Medulla oblongata (tissue), 1 donor: ENCODE data around the gene FAF2.
"Not testable (repeated sequence)": the region's sequence is repeated elsewhere in the genome, so short reads cannot be mapped to it uniquely, and the experiment has no call there.

Source experiments
- DNase-seq: peaks from one replicate; pipeline ENCODE4 v3.0.0-alpha.2; 2015; ENCODE audit errors: extremely low spot score

The FAF2 gene

DNA sequence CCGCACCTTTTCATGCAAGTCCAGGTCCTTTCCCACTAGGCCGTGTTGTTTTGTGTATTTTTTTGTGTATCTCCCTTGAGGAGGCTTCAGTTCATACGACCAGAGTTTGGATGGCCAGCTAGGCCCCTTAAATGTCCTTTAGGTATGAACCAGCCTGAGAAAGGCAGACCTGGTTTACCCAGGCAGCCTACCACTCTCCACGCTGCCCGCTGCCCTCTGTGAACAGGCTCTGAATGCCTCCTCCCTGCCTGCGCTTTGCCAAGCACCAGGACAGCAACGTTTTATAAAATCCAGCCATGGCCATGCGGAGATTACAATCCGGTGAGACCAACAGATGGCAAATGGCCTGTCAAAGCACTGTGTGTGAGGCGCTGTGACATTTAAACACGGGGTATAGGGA lies 31.2 kb upstream of the FAF2 start:
- DNase-seq: no peak

DNA sequence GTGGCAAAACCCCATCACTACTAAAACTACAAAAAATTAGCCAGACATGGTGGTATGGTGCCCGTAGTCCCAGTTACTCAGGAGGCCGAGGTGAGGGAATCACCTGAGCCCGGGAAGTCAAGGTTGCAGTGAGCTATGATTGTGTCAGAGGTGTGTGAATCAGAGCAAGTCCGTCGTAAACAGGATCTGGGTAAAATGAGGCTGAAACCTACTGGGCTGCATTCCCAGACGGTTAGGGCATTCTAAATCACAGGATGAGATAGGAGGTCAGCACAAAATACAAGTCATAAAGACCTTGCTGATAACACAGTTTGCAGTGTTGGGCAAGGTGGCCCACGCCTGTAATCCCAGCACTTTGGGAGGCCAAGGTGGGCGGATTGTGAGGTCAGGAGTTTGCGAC lies 29.9 kb upstream of the FAF2 start:
- no peak for DNase-seq

DNA sequence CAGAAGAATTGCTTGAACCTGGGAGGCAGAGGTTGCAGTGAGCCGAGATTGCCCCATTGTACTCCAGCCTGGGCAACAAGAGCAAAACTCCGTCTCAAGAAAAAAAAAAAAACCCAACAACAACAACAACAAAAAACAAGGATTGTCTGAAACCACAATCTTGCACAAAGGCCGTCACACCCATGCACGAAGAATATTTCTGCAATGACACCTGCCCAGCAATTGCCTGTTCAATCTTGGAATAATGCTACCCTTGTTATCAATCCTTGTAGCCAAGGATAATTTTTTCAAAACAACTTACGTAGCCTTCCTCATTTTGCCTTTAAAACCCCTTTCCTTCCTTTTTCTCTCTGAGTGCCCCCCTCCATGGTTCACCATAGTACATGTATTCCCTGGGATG lies 28.1 kb upstream of the FAF2 start:
- DNase-seq: no peak

GRCh38 chr5:176420972-176421544 lies 27.1 kb upstream of the FAF2 start:
- DNase-seq: no peak

DNA sequence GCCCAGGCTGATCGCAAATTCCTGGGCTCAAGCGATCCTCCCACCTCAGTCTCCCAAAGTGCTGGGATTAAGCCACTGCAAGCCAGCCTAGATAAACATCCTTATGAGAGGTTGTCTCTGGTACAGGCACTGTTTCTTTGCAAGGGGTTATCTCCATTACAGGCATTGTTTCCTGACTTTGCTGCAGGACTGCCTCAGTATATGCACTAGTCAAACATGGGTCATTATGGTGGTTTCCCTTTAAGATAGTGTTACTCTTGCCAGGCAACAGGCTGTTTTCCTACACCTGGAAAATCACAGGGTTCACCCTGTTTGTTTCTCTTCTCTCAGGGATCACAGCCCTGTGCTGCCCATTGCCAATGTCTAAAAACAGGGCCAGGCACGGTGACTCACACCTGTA lies 24.0 kb upstream of the FAF2 start:
- DNase-seq: no peak

DNA sequence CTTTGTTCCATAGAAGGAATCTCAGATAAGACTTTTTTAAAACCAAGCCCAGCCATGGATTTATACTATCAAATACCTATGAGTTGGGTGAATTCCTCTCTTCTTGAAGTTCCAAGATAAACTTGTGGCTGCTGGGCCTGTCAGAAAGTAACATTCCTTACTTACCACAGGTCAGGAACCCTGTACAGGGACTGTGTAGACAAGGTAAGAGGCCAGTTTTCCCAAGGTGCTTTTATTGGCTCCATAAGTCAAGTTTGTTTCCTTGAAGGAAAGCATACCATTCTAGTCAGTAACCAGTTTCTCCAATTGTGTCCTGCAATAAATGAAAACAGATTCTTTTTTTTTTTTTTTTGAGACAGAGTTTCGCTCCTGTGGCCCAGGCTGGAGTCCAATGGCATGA lies 23.0 kb upstream of the FAF2 start:
- DNase-seq: no peak

DNA sequence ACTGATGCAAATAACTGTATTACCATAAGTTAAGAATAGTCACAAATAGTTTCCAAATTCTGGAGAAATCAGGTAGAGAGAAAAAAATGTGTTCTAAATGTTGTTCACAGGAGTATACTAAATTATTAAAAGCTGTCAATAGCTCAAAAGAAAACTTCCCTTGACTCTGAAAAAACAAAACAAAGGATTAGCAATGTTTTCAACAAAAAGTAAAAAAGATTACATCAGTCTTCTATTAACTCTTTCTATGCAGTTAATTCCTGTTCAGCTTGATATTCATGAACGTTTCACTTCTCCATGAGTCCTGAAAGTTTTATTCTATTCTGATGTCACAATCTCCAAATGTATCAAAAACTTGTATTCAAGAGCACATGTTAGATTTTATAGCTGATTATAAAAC lies 22.4 kb upstream of the FAF2 start:
- DNase-seq: no peak

DNA sequence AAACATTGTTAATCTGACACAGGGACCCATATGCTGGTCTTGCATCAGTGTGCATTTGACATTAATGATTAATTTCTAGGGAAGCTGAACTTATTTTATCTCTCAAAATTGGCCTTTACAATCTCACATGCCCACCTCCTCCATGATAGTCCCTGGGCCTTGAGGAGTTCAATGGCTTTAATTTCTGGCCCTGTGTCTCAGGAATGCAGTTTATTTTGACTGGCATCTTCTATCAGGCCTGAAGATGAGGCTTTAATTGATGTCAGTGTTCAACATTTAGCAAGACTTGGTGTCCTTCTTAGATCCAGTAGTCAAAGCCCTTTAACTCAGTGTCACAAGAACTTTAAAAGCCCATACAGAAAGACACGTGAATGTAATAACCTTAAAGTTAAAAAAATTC lies 21.3 kb upstream of the FAF2 start:
- no peak for DNase-seq

DNA sequence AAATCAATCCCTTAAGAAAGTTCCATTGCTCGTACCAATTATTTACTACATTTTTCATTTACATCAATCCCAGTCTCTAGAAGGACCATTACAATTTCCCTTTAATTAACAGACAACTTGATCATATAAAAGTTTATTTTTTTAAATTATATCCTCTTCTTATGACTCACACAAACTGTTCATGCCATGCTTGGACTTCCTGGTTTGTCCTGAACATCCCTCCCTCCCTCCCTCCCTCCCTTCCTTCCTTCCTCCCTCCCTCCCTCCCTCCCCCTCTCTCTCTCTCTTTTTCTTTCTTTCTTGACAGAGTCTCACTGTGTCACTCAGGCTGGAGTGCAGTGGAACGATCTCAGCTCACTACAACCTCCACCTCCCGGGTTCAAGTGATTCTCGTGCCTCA lies 20.2 kb upstream of the FAF2 start:
- DNase-seq: no peak

DNA sequence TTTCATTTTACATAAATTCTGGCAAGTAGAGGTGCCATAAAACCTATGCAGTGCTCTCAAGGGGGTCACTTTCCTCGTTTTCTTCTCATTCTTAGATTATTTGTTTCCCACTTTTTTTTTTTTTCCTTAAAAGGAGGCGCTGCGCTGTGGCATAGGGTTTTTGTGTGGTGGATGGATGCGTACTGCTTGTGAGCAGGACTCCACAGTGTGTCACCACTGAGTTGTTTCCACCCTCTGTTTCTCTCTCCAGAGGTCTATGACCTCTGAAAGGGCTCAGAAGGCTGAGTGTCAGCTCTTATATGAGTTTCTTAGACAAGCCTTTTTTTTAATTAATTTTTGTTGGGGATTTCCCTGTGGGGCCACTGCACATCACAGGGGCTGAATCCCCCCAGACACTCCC lies 18.2 kb upstream of the FAF2 start:
- no peak for DNase-seq

DNA sequence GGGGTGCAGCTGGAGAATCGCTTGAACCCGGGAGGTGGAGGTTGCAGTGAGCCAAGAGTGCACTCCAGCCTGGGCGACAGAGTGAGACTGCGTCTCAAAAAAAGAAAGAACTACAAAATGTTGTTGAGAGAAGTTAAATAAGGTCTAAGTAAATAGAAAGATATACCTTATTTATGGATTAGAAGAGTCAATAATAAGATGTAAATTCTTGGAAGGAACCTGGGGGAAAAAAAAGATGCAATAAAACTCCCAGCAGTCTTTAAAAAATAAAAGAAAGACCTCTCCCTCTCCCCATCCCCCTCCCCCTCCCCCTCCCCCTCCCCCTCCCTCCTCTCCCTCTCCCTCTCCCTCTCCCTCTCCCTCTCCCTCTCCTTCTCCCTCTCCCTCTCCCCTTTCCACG lies 15.5 kb upstream of the FAF2 start:
- DNase-seq: no peak

DNA sequence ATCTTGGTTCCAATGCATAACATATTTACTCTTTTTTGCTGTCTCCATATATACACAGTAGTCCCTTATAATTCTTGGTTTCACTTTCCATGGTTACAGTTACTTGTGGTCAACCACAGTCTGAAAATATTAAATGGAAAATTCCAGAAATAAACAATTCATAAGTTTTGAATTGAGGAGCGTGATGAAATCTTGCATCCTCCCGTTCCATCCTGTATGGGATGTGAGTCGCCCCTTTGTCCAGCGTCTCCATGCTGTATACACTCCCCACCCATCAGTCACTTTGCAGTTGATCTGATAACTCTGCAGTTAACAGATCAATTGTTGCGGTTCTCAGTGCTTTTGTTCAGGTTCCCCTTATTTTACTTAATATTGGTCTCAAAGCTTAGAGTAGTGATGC lies 11.5 kb upstream of the FAF2 start:
- DNase-seq: no peak

DNA sequence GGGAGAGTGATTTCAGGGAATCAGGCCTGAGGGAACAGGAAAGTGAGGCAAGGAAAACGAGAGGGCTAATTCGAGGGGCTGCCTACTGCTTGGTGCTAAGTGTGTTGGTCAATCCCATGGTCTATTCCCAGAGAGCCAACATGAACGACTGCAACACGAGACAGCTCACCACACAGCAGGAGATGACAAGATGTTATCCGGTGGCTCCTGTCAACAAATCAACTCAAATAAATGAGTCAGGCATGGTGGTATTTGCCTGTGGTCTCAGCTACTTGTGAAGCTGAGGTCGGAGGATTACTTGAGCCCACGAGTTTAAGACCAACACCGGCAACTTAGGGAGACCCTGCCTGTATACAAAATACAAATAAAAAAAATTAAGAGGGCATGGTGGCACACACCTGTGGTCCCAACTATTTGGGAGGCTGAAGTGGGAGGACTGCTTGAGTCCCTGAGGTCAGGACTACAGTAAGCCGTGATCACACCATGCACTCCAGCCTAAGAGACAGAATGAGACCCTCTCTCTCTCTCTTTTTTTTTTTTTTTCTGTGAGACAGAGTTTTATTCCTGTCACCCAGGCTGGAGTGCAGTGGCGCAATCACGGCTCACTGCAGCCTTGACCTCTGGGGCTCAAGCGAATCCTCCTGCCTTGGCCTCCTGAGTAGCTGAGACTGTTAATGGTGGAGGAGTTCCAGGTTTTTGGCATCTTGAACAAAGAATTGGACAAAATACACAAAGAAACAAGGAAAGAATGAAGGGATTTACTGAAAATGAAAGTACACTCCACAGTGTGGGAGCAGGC lies 9.0 kb upstream of the FAF2 start:
- DNase-seq: no peak

- no peak for DNase-seq
Observed at GRCh38 chr5:176440927-176441706, 7.1 kb upstream of the FAF2 start.

DNA sequence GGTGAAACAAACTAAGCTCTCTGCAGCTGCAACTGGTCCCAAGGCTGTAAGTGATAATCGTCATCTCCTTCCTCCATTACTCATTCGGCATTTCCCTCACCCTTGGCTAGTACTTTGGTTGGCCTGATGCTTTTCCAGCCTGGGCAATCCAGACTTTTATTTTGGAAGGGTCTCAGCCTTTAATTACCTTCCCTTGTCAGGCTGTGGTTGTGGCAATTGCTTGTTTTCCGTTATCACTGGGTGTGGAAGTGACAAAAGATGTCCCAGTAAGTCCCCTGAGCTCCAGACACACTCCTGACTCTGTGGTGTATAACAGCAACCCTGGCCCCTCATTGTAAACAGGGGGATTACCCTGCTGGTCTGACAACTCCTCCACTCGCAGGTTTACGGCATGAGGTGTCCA lies 6.3 kb upstream of the FAF2 start:
- no peak for DNase-seq

DNA sequence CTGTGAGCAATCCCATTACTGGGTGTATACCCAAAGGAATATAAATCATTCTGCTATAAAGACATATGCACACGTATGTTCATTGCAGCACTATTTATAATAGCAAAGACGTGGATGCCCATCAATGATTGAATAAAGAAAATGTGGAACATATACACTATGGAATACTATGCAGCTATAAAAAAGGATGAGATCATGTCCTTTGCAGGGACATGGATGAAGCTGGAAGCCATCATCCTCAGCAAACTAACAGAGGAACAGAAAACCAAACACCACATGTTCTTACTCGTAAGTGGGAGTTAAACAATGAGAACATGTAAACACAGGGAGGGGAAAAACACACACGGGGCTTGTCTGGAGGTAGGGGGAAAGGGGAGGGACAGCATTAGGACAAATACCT lies 5.3 kb upstream of the FAF2 start:
- not testable (repeated sequence) for DNase-seq

DNA sequence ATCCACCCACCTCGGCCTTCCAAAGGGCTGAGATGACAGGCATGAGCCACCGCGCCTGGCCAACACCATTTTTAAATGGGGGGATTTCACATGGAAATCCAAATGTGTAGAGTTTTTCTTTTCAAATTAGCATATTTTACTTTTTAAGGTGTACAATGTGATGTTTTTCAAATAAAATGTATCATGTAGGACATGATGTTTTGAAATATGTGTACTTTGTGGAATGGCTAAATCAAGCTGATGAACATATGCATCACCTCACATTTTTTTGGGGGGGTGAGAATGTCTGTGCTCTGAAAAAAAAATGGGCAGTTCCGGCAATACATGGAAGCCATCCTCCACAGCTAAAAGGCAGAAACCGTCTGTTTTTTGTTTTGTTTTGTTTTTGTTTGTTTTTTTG lies 3.4 kb upstream of the FAF2 start:
- DNase-seq: no peak

DNA sequence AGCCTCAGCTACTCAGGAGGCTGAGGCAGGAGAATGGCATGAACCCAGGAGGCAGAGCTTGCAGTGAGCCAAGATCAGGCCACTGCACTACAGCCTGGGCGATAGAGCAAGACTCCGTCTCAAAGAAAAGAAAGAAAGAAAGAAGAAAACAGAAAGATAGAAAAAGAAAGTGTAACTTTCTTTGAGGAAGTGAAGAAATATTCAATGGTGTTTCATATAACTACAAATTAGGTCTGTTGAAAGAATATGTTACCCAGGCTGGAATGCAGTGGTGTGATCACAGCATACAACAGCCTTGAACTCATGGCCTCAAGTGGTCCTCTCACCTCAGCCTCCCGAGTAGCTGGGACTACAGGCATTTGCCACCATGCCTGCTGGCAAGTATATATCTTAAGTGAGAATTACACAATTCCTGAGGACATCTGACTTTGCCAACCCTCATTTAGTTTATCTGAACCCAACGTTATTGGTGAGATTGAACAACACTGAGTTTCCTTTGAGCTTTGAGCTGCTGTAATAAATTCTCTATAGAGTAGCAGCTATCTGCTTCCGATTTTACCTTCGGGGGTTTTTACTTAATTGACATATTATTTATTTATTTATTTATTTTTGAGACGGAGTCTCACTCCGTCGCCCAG lies 2.0 kb upstream of the FAF2 start:
- DNase-seq: no peak

DNA sequence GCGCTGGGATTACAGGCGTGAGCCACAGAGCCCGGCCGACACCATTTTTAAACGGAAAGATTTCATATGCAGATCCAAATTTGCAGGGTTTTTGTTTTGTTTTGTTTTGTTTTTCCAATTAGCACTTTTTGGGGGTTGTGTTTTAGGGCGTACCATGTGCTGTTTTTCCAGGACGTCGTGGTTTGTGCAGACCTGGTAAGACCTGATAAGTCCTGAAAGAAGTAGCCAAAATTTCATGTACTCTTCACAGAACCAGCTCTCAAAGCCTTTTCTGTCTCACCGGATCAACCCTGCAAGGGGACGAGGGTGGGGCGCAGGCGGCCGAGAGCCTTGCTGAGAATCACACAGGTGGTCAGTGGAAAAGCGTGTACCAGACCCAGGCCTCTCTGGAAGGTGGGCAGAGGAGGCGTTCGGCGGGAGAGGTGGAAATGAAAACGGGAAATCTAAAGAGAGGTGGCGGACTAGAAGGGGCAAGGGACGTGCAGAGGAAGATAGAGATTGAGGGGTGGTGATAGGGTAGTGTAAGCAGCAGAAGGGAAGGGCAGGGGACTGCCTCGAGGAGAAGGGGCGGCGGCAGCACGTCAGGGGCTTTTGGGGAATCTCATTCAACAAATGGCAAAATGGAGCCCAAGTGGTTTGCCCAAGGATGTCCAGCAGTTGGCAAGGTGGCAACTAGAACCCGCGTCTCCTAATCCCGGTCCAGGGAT lies 1.1 kb upstream of the FAF2 start:
- DNase-seq: peak; percentile 12

DNA sequence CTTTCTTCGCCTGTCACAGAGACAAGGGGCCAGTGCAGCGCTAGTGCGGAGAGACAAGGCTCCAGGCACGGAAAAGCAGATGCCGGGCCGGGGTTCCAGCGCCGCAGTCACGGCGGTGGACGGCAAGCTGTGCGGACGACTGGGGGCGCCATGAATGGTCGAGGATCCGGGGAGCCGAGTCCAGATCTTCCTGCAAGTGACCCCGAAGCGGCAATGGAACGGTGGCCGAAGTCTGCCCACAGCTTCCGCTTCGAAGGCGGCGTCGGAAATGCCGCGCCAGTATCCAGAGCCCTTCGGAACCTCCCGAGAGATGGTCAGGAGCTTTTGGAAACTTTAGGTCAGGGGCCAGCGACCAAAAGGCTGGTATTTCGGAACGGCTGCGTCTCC lies 601 bp upstream of the FAF2 start:
- DNase-seq: no peak

DNA sequence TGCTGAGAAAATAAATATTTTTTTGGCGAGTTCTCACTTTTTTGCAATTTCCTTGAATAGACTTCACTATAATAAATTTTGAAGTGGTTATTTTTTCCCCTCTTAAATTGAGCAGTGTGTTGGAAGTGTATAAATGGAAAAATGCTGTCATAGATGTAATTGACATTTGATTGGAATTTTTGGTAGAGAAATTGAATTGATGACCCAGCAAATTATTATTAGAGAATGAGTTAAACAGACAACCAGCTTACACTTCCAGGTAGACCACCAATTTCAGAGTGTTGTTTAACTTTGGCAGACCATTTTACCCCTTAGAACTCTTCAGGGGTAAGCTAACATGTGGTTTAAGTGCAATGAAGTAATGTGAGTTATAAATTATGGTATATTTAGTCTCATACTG lies 1.9 kb downstream of the FAF2 start:
- DNase-seq: no peak
